ENCODE data around the gene HDAC8. TPM values are rescaled to one million over a fixed set of nuclear protein-coding genes. Genes with fewer than 3 reads are reported as not detected.
"Not testable (repeated sequence)": the region's sequence is repeated elsewhere in the genome, so short reads cannot be mapped to it uniquely, and the experiment has no call there.

HDAC8 gene
- total RNA-seq, 1 donor from 2014 or later = 28.4 TPM

GRCh38 chrX:72461766-72462165 is 110.9 kb downstream of the HDAC8 start:
- DNase-seq (ENCODE audit: low read depth, low spot score) = no peak

GRCh38 chrX:72461288-72461687 is 111.4 kb downstream of the HDAC8 start:
- no peak for DNase-seq (ENCODE audit: low read depth, low spot score)

GRCh38 chrX:72460715-72461114 is 111.9 kb downstream of the HDAC8 start:
- no peak for DNase-seq (ENCODE audit: low read depth, low spot score)

- not testable (repeated sequence) for DNase-seq (ENCODE audit: low read depth, low spot score)
These were observed 123.6 kb downstream of the HDAC8 start for GRCh38 chrX:72449034-72449433.

GRCh38 chrX:72440764-72441163 is 131.9 kb downstream of the HDAC8 start:
- DNase-seq (ENCODE audit: low read depth, low spot score) = not testable (repeated sequence)

- DNase-seq (ENCODE audit: low read depth, low spot score) = no peak
These were observed 136.6 kb downstream of the HDAC8 start for GRCh38 chrX:72436010-72436409.

- no peak for DNase-seq (ENCODE audit: low read depth, low spot score)
These were observed 142.2 kb downstream of the HDAC8 start for GRCh38 chrX:72430405-72430968.

- no peak for DNase-seq (ENCODE audit: low read depth, low spot score)
These were observed 150.8 kb downstream of the HDAC8 start for GRCh38 chrX:72421797-72422196.

GRCh38 chrX:72409993-72410392 is 162.7 kb downstream of the HDAC8 start:
- DNase-seq (ENCODE audit: low read depth, low spot score) = no peak

- no peak for DNase-seq (ENCODE audit: low read depth, low spot score)
These were observed 163.8 kb downstream of the HDAC8 start for GRCh38 chrX:72408885-72409284.

GRCh38 chrX:72405136-72405535 is 167.5 kb downstream of the HDAC8 start:
- not testable (repeated sequence) for DNase-seq (ENCODE audit: low read depth, low spot score)

- DNase-seq (ENCODE audit: low read depth, low spot score) = no peak
These were observed 170.0 kb downstream of the HDAC8 start for GRCh38 chrX:72402614-72403013.

GRCh38 chrX:72399816-72400215 is 172.8 kb downstream of the HDAC8 start:
- DNase-seq (ENCODE audit: low read depth, low spot score) = no peak

- DNase-seq (ENCODE audit: low read depth, low spot score) = no peak
These were observed 176.5 kb downstream of the HDAC8 start for GRCh38 chrX:72396117-72396516.

- DNase-seq (ENCODE audit: low read depth, low spot score) = no peak
These were observed 177.4 kb downstream of the HDAC8 start for GRCh38 chrX:72395237-72395636.

- DNase-seq (ENCODE audit: low read depth, low spot score) = no peak
These were observed 178.0 kb downstream of the HDAC8 start for GRCh38 chrX:72394518-72395170.

GRCh38 chrX:72393836-72394517 is 178.7 kb downstream of the HDAC8 start:
- no peak for DNase-seq (ENCODE audit: low read depth, low spot score)

GRCh38 chrX:72392816-72393800 is 179.5 kb downstream of the HDAC8 start:
- no peak for DNase-seq (ENCODE audit: low read depth, low spot score)

- no peak for DNase-seq (ENCODE audit: low read depth, low spot score)
These were observed 180.6 kb downstream of the HDAC8 start for GRCh38 chrX:72392042-72392441.

GRCh38 chrX:72387247-72387646 is 185.4 kb downstream of the HDAC8 start:
- DNase-seq (ENCODE audit: low read depth, low spot score) = no peak

- DNase-seq (ENCODE audit: low read depth, low spot score) = no peak
These were observed 190.4 kb downstream of the HDAC8 start for GRCh38 chrX:72382202-72382595.

All from pulmonary artery endothelial cell (primary cell).